WERI-Rb-1 (cell line): ENCODE data around the gene MYBPC3.

ENCODE experiments used
- DNase-seq: peaks from one replicate; pipeline ENCODE4 v3.0.0-alpha.2; 2020
- H3K27ac ChIP-seq: fragments of 250-450 bp; sonication (Bioruptor Pico); 2 replicates; pipeline ENCODE4 v1.5.1; 2020; ENCODE audit warnings: mild to moderate bottlenecking, moderate library complexity
- H3K27me3 ChIP-seq: fragments of 250-450 bp; sonication (Bioruptor Pico); 2 replicates; pipeline ENCODE4 v1.5.1; 2021; ENCODE audit warnings: mild to moderate bottlenecking, low read depth, moderate library complexity; ENCODE audit not compliant: insufficient read depth, severe bottlenecking
- H3K36me3 ChIP-seq: fragments of 250-450 bp; sonication (Bioruptor Pico); 2 replicates; pipeline ENCODE4 v1.5.1; 2020; ENCODE audit warnings: mild to moderate bottlenecking, moderate library complexity
- H3K4me3 ChIP-seq: 2 replicates; pipeline ENCODE4 v1.5.1; 2011; ENCODE audit warnings: low read depth, mild to moderate bottlenecking, control low read depth, low read length
- H3K9me3 ChIP-seq: fragments of 250-450 bp; sonication (Bioruptor Pico); 2 replicates; pipeline ENCODE4 v1.5.1; 2021; ENCODE audit warnings: mild to moderate bottlenecking, moderate library complexity; ENCODE audit not compliant: severe bottlenecking
- CTCF ChIP-seq: IDR thresholded peaks from 2 replicates; pipeline ENCODE4 v1.5.1; 2011; ENCODE audit warnings: low read depth, mild to moderate bottlenecking, control low read depth, inconsistent platforms, low read length

MYBPC3 gene

GRCh38 chr11:47388697-47389576, 36.4 kb upstream of the MYBPC3 start:
- TF ChIP-seq CTCF = no peak
- no peak for DNase-seq
- no peak overlapping the region for H3K4me3 ChIP-seq
- no peak overlapping the region for H3K27ac ChIP-seq
- no peaks in the 10 kb centered on the region for H3K36me3 ChIP-seq
- no peaks in the 10 kb centered on the region for H3K27me3 ChIP-seq
- H3K9me3 ChIP-seq = no peaks in the 10 kb centered on the region

DNA sequence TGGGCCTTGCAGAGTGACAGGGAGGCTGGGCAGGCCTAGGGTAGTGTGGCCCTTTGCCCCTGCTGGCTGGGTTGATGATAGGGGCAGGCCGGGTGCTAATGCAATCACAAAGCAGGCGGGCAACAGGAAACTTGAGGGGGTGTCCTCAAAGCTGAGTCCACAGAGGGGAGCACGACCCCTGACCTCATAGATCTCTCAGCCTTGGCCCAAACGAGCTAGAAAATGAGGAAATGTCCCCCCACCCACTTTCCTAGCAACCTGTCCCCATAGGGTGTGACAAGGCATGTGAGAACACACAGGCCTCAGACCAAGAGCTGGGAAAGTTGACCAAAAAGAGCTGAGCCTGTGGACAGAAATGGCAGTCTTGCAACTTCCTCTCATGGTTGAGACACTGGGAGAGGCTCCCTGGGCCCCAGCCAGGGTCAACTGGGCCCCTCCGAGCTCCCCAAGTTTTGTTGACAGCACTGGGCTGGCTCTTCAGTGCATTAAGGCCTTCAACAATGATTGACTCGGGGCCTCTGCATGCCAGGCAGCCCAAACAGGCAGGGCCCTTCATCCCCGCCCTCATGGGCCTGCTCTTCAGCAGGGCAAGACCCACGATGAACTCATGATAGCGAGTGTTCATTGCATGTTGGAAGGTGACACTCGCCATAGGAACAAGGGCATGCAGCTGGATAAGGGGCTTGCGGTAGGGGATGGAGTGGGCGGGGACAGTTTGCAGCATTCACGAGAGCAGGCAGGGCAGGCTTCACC, 35.6 kb upstream of the MYBPC3 start:
- H3K27me3 ChIP-seq = no peaks in the 10 kb centered on the region
- no peaks in the 10 kb centered on the region for H3K36me3 ChIP-seq
- H3K9me3 ChIP-seq = no peaks in the 10 kb centered on the region
- TF ChIP-seq CTCF = no peak
- H3K27ac ChIP-seq = no peak overlapping the region
- DNase-seq = no peak
- no peak overlapping the region for H3K4me3 ChIP-seq

DNA sequence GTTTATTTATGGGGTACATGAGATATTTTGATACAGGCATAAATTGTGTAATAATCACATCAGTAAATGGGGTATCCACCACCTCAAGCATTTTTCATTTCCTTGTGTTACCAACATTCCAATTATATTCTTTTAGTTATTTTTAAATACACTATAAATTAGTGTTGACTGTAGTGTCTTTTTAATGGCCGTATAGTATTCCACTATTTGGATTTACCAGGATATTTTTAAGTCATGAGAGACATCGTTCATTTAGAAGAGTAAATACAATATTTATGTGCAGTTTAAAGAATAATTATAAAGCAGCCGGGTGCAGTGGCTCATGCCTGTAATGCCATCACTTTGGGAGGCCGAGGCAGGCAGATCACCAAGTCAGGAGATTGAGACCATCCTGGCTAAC, 32.0 kb upstream of the MYBPC3 start:
- no peak for DNase-seq
- Histone ChIP-seq H3K4me3 (no peak overlapping the region), H3K9me3 (no peaks in the 10 kb centered on the region), H3K27me3 (no peaks in the 10 kb centered on the region), H3K36me3 (no peaks in the 10 kb centered on the region), H3K27ac (no peak overlapping the region)
- TF ChIP-seq CTCF = no peak

- no peaks in the 10 kb centered on the region for H3K9me3 ChIP-seq
- no peak overlapping the region for H3K27ac ChIP-seq
- H3K4me3 ChIP-seq = no peak overlapping the region
- no peak for TF ChIP-seq CTCF
- H3K36me3 ChIP-seq = no peaks in the 10 kb centered on the region
- DNase-seq = no peak
- H3K27me3 ChIP-seq = no peaks in the 10 kb centered on the region
These were observed 30.6 kb upstream of the MYBPC3 start for GRCh38 chr11:47383071-47383470.

- TF ChIP-seq CTCF = no peak
- no peaks in the 10 kb centered on the region for H3K27me3 ChIP-seq
- no peaks in the 10 kb centered on the region for H3K9me3 ChIP-seq
- no peak overlapping the region for H3K4me3 ChIP-seq
- no peak for DNase-seq
- no peak overlapping the region for H3K27ac ChIP-seq
- no peaks in the 10 kb centered on the region for H3K36me3 ChIP-seq
These were observed 27.6 kb upstream of the MYBPC3 start for GRCh38 chr11:47380078-47380477.
